ENCODE measurements around the gene R3HDM2. TPM values are rescaled to one million over a fixed set of nuclear protein-coding genes. Genes with fewer than 3 reads are reported as not detected.
A peak's percentile ranks its signal among the peaks of the same experiment; 100 is the strongest.

The R3HDM2 gene
- total and polyA plus RNA-seq, 2 experiments from 2014 or later = 13.4 to 28.7 TPM

DNA sequence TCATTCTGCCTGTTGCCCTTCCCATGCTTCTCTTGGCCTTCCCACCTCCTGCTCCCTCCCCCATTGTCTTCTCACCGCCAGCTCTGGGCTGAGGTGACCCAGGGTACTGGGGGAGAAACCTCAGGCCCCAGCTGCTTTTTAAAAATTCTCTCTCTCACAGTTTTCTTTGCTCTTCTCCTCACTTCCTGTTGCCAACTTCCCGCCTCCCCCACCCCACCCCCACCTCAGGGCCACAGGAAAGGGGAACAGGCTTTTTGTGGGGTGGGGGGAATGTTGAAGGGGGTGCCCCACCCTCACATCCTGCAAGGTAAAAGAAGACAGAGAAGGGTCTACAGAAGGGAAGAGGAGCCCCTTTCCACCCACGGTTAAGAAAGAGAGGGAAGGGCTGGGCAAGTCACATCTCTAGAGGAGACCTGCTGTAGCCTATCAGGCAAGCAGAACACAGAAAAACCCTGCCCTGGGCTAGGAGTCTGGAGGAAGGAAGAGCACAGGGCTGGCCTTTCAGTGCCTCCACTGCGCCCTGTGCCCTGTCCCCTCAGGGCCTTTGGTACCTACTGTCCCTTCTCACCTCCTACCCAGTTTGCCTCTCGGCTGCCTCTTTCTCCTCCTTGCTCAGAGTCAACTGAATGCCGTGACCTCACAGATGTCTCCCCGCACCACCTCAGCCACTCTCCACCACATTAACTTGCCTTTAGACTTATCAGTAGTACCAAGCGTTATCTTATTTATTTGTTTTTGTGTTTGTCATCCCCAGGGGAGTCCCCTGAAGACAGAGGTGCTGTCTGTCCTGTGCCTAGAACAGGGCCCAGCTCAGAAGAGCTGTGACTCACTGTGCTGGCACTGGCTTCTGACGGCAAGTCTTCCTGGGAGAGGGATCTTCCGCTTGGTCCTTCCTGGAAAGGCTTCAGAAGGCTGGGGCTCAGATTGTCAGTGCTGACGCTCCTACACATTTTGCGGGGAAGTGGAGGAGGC lies 47.2 kb upstream of the R3HDM2 start:
- no peak overlapping the region for H3K4me2 ChIP-seq
- no peaks in the 10 kb centered on the region for H3K9me2 ChIP-seq (replicated peaks; ENCODE audit: insufficient read depth)
- H3K79me2 ChIP-seq = no peaks in the 10 kb centered on the region
- TF ChIP-seq, protein P1, sequence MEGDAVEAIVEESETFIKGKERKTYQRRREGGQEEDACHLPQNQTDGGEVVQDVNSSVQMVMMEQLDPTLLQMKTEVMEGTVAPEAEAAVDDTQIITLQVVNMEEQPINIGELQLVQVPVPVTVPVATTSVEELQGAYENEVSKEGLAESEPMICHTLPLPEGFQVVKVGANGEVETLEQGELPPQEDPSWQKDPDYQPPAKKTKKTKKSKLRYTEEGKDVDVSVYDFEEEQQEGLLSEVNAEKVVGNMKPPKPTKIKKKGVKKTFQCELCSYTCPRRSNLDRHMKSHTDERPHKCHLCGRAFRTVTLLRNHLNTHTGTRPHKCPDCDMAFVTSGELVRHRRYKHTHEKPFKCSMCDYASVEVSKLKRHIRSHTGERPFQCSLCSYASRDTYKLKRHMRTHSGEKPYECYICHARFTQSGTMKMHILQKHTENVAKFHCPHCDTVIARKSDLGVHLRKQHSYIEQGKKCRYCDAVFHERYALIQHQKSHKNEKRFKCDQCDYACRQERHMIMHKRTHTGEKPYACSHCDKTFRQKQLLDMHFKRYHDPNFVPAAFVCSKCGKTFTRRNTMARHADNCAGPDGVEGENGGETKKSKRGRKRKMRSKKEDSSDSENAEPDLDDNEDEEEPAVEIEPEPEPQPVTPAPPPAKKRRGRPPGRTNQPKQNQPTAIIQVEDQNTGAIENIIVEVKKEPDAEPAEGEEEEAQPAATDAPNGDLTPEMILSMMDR (IDR thresholded peaks at IDR 0.05; ENCODE audit: poor library complexity) = no peak
- no peak for TF ChIP-seq EZH2phosphoT487 (IDR thresholded peaks at IDR 0.05; ENCODE audit: low read depth, severe bottlenecking, unreplicated experiment)
- no peak for TF ChIP-seq EZH2 (IDR thresholded peaks at IDR 0.05; ENCODE audit: borderline replicate concordance)
- peaks cover 13% of the 10 kb centered on the region for H3K4me1 ChIP-seq (ENCODE audit: insufficient read depth)
- H3K4me3 ChIP-seq = no peak overlapping the region
- no peaks in the 10 kb centered on the region for H3K9me3 ChIP-seq (ENCODE audit: low read depth)
- H2AFZ ChIP-seq = no peak overlapping the region
- no peak for DNase-seq (ENCODE audit: low spot score)
- 70% methylated on average over 10 of the region's 12 CpGs for WGBS (ENCODE audit: low lambda C conversion rate, missing lambda C conversion rate)
- no peaks in the 10 kb centered on the region for H4K20me1 ChIP-seq (ENCODE audit: insufficient read depth, poor library complexity, severe bottlenecking)
- no peaks in the 10 kb centered on the region for H3K36me3 ChIP-seq (replicated peaks; ENCODE audit: insufficient read depth, low read depth)
- H3K27ac ChIP-seq = no peak overlapping the region
- peaks cover 47% of the 10 kb centered on the region for H3K27me3 ChIP-seq

DNA sequence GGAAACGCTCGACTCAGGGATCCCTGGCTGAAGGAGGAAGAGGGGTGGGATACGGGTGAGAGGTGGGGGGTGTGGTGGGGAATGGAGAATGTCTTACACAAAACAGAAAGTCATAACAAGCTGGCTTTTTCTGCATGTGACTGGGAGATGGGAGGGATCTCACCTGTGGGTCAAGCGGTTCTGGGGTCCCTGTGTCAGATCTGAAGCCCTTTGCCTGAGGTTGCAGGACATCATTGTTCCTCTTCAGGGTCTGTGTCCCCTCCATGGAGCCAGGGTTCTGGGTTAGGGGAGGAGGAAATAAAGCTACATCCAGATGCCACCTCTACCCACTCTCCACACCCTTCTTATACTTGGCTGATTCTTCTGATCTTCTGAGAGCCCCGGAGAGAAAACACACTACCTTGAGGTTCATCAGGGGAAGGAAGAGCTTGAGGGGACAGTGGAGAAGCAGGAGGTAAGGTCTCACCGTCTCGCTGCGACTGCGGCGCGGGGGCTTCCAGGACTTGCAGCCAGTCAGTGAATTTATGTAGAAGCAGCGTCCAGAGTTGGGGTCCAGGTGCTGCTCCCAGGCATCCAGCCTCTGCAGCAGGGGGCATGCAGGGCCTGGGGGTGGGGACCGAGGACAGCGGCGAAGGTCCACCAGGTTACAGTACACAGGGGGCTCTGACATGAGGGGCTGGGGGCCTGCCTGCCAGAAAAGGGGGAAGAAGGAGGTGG lies 46.3 kb upstream of the R3HDM2 start:
- no peak overlapping the region for H3K27ac ChIP-seq
- no peaks in the 10 kb centered on the region for H3K9me2 ChIP-seq (replicated peaks; ENCODE audit: insufficient read depth)
- DNase-seq (ENCODE audit: low spot score) = no peak
- H3K27me3 ChIP-seq = peaks cover 56% of the 10 kb centered on the region
- no peak overlapping the region for H3K4me2 ChIP-seq
- 93% methylated on average over 13 of the region's 15 CpGs for WGBS (ENCODE audit: low lambda C conversion rate, missing lambda C conversion rate)
- H2AFZ ChIP-seq = no peak overlapping the region
- H3K9me3 ChIP-seq (ENCODE audit: low read depth) = no peaks in the 10 kb centered on the region
- H4K20me1 ChIP-seq (ENCODE audit: insufficient read depth, poor library complexity, severe bottlenecking) = no peaks in the 10 kb centered on the region
- H3K4me1 ChIP-seq (ENCODE audit: insufficient read depth) = peaks cover 13% of the 10 kb centered on the region
- TF ChIP-seq EZH2phosphoT487 (IDR thresholded peaks at IDR 0.05; ENCODE audit: low read depth, severe bottlenecking, unreplicated experiment) (no peak), EZH2 (IDR thresholded peaks at IDR 0.05; ENCODE audit: borderline replicate concordance) (no peak)
- TF ChIP-seq, protein P1 (IDR thresholded peaks at IDR 0.05; ENCODE audit: poor library complexity) = no peak
- no peaks in the 10 kb centered on the region for H3K36me3 ChIP-seq (replicated peaks; ENCODE audit: insufficient read depth, low read depth)
- no peaks in the 10 kb centered on the region for H3K79me2 ChIP-seq
- H3K4me3 ChIP-seq = no peak overlapping the region

DNA sequence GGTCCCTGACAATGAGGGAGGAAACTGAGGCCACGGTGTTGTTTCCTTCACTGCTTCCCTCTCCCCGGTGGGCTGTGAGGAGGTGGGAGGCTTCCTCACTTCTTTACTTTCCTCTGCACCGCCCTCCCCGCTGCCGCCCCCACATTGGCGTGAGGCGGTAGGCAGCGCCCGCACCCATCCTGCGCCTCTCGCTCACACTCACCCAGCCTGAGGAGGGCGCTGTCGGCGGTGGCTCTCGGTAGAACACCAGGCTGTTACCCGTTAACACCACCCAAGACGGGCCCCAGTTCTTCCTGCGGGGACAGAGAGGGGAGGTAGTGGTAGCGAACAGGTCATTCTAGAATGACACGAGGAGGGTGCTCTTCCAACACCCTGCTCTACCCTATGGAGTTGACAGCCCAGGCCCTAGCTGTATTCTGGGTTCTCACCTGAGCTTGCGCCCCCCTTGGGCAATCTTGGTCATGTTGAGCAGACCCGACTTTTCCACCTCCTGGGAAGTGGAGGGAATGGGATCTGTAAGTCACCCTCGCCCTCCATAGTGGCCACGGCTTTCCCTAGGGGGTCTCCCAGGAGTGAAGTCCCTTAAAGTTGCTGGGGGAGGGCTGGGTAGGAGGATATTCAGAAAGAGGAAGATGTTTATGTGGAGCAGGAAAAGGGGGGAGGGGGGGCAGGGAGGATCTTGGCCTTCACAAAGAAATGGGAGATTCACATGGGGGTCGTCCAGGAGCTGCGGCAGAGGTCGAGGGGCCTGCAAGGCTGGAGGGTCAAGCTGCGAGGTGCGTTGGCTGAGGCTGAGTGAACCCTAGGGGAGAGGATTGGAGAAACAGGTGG lies 45.5 kb upstream of the R3HDM2 start:
- peaks cover 56% of the 10 kb centered on the region for H3K27me3 ChIP-seq
- no peaks in the 10 kb centered on the region for H3K79me2 ChIP-seq
- H3K4me3 ChIP-seq = no peak overlapping the region
- peak overlapping the region; percentile 95 for H3K4me2 ChIP-seq
- H3K36me3 ChIP-seq (replicated peaks; ENCODE audit: insufficient read depth, low read depth) = no peaks in the 10 kb centered on the region
- no peaks in the 10 kb centered on the region for H4K20me1 ChIP-seq (ENCODE audit: insufficient read depth, poor library complexity, severe bottlenecking)
- DNase-seq (ENCODE audit: low spot score) = no peak
- peak overlapping the region; percentile 63 for H2AFZ ChIP-seq
- H3K4me1 ChIP-seq (ENCODE audit: insufficient read depth) = peaks cover 13% of the 10 kb centered on the region
- H3K9me2 ChIP-seq (replicated peaks; ENCODE audit: insufficient read depth) = no peaks in the 10 kb centered on the region
- H3K27ac ChIP-seq = no peak overlapping the region
- 31% methylated on average over 24 of the region's 29 CpGs for WGBS (ENCODE audit: low lambda C conversion rate, missing lambda C conversion rate)
- peak; percentile 76 for TF ChIP-seq EZH2 (IDR thresholded peaks at IDR 0.05; ENCODE audit: borderline replicate concordance)
- TF ChIP-seq, protein P1 (IDR thresholded peaks at IDR 0.05; ENCODE audit: poor library complexity) = no peak
- no peaks in the 10 kb centered on the region for H3K9me3 ChIP-seq (ENCODE audit: low read depth)
